ENCODE measurements around the gene DRAXIN.

Gene DRAXIN

DNA sequence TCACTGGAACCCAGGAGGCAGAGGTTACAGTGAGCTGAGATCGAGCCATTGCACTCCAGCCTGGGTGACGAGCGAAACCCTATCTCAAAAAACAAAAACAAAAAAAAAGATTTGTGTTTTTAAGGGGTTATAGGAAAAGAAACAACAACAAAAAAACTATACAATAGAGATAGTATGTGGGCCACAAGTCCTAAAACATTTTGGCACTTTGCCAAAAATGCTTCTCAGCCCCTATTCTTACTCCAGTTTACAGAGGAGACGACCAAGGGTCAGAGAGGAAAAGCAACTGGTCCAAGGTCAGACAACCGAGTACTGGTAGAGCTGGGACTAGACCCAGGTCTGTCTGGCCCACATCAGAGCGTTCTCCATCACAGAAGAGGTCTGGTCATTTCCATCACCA lies 33.9 kb upstream of the DRAXIN start:
- TF ChIP-seq, protein P1, sequence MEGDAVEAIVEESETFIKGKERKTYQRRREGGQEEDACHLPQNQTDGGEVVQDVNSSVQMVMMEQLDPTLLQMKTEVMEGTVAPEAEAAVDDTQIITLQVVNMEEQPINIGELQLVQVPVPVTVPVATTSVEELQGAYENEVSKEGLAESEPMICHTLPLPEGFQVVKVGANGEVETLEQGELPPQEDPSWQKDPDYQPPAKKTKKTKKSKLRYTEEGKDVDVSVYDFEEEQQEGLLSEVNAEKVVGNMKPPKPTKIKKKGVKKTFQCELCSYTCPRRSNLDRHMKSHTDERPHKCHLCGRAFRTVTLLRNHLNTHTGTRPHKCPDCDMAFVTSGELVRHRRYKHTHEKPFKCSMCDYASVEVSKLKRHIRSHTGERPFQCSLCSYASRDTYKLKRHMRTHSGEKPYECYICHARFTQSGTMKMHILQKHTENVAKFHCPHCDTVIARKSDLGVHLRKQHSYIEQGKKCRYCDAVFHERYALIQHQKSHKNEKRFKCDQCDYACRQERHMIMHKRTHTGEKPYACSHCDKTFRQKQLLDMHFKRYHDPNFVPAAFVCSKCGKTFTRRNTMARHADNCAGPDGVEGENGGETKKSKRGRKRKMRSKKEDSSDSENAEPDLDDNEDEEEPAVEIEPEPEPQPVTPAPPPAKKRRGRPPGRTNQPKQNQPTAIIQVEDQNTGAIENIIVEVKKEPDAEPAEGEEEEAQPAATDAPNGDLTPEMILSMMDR (IDR thresholded peaks at IDR 0.05) = no peak
- H3K27ac ChIP-seq = no peak overlapping the region
- DNase-seq (ENCODE audit: low spot score) = no peak
- H3K4me3 ChIP-seq = no peak overlapping the region

DNA sequence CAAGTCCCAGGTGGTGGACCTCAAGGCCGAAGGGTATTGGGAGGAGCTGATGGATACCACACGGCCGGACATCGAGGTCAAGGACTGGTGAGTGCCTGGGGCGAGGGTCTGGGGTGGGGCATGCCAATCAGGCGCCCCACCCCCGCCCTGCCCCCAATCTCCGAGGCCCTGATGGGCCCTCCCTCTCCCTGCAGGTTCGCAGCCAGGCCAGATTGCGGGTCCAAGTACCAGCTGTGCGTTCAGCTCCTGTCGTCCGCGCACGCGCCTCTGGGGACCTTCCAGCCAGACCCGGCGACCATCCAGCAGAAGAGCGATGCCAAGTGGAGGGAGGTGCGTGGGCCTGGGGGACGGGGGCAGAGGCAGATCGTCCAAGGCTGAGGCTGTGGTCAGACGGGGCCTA lies 33.0 kb upstream of the DRAXIN start:
- Histone ChIP-seq H3K27ac (no peak overlapping the region), H3K4me3 (no peak overlapping the region)
- DNase-seq (ENCODE audit: low spot score) = no peak
- TF ChIP-seq, protein P1 (IDR thresholded peaks at IDR 0.05) = no peak

DNA sequence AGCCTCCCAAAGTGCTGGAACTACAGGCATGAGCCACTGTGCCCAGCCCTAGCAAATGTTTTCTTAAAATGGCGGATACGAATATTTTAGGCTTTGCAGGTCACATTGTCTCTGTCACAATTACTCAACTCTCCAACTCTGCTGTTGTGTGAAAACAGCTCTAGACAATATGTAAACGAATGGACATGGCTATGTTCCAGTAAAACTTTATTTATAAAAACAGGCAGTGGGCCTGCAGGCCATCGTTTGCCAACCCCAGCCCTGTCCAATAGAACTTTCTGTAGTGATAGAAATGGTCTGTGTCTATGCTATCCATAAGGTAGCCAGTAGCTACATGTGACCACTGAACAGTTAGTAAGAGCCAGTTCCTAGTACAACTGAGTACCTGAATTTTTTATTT lies 31.8 kb upstream of the DRAXIN start:
- no peak overlapping the region for H3K27ac ChIP-seq
- no peak for DNase-seq (ENCODE audit: low spot score)
- TF ChIP-seq, protein P1 (IDR thresholded peaks at IDR 0.05) = no peak

DNA sequence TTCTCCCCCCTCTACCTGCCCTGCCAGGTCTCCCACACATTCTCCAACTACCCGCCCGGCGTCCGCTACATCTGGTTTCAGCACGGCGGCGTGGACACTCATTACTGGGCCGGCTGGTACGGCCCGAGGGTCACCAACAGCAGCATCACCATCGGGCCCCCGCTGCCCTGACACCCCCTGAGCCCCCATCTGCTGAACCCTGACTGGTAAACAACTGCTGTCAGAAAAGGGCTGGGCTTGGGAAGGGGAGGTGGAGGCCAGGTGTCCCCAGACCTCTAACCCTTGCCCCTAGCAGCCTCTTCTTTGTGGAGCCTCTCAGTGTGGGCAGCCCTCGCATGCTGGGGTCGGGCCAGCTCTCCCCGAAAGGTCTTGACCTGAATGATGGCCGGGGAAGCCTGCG lies 30.4 kb upstream of the DRAXIN start:
- TF ChIP-seq, protein P1 (IDR thresholded peaks at IDR 0.05) = no peak
- Histone ChIP-seq H3K4me3 (no peak overlapping the region), H3K27ac (no peak overlapping the region)
- no peak for DNase-seq (ENCODE audit: low spot score)

More for the DNA sequence above, 31.8 kb upstream of the DRAXIN start:
- H3K4me3 ChIP-seq = no peak overlapping the region

DNA sequence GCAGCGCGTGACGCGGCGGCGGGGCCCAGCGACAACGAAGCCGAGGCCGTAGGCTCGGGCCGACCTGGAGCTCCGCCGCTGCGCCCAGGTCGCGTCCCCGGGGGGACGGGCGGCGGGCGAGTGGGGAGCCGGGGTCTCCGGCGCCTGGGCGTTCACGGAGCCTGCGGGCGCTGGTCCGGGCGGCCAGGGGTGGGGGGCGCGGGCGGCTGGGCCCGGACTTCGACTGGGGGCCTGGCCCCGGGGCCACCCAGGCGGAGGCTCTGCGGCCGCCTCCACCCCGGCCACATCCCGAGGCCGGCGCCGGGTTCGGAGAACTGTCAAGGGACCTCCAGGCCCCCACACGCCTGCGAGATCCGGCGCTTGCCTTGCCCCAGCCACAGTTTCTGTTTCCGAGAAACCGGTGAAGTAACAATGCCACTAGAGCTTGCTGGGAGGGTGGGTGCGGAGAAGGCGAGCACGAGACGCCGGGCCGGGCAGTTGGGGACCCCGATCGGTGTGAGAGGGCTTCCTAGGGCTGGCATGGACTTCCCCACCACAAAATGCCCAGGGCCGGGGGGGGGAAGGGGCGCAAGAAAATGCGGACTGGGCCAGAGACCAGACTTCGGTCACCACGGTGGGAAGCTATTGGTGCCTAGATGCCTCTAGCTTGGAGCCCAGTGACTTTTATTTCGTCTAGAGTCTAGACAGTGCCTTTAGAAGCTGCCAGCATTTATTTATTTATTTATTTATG lies 27.0 kb upstream of the DRAXIN start:
- no peak for DNase-seq (ENCODE audit: low spot score)
- TF ChIP-seq, protein P1 (IDR thresholded peaks at IDR 0.05) = no peak
- H3K27ac ChIP-seq = peak overlapping the region; percentile 64 to 80
- H3K4me3 ChIP-seq = peak overlapping the region; percentile 84

DNA sequence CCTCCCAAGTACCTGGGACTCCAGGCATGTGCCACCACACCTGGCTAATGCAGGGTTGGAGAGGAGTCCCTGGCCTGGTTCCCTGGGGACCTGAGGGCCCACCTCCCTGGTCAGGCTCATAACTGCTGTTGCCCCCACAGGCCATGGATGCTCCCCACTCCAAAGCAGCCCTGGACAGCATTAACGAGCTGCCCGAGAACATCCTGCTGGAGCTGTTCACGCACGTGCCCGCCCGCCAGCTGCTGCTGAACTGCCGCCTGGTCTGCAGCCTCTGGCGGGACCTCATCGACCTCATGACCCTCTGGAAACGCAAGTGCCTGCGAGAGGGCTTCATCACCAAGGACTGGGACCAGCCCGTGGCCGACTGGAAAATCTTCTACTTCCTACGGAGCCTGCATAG lies 23.0 kb upstream of the DRAXIN start:
- no peak overlapping the region for H3K27ac ChIP-seq
- no peak for DNase-seq (ENCODE audit: low spot score)

DNA sequence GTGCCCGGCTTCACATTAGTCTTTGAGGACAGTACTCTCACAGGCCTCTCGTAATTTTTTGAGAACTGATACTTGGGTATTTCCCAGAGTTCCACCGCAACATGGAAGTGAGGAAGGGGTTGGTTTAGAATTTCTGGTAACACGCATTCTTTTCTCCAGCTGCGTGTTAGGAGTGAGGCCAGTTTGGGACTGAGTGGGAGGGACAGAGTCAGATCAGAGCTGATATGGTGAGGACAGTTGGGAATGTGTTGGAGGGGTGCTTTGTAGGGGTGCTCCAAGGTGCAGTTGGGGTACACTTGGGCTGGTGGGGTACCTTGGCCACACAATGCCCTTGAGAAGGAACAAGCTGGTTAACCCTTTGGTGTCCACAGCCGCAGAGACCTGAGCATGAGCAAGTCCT lies 20.8 kb upstream of the DRAXIN start:
- DNase-seq (ENCODE audit: low spot score) = no peak
- TF ChIP-seq, protein P1 (IDR thresholded peaks at IDR 0.05) = no peak
- H3K27ac ChIP-seq = no peak overlapping the region
- H3K4me3 ChIP-seq = no peak overlapping the region

More for the DNA sequence above, 23.0 kb upstream of the DRAXIN start:
- H3K4me3 ChIP-seq = no peak overlapping the region
- TF ChIP-seq, protein P1 (IDR thresholded peaks at IDR 0.05) = no peak
